Activated B cell treated with CpG ODN at 0.5 μM for 24 hours (primary cell): ENCODE data around the gene GPR65. TPM values are rescaled to one million over a fixed set of nuclear protein-coding genes. Genes with fewer than 3 reads are reported as not detected.

Experiments used
- ATAC-seq: fragments of 200-7000 bp; cut with Tn5 transposase; one replicate; pipeline ENCODE4 v1.10.0; 2021; ENCODE audit warnings: low read depth, mild to moderate bottlenecking, moderate library complexity
- CTCF ChIA-PET: fragments of 350-600 bp; sonication (Branson Sonifier 250); formaldehyde crosslinking; loops from one replicate; lab custom pipeline; 2021; ENCODE audit warnings: antibody characterized with exemption; lab: Charles Lee
- POLR2A ChIA-PET: fragments of 350-600 bp; sonication (Branson Sonifier 250); formaldehyde crosslinking; loops from one replicate; lab custom pipeline; 2021; ENCODE audit warnings: antibody characterized with exemption; lab: Charles Lee
- DNase-seq: peaks from one replicate; pipeline ENCODE4 v3.0.0; 2022
- H3K27ac Mint-ChIP-seq: one replicate; pipeline ENCODE4 v1.8.0; 2020; ENCODE audit warnings: mixed read lengths
- H3K27me3 Mint-ChIP-seq: one replicate; pipeline ENCODE4 v1.8.0; 2021; ENCODE audit warnings: mixed read lengths
- H3K36me3 Mint-ChIP-seq: one replicate; pipeline ENCODE4 v1.8.0; 2021; ENCODE audit warnings: low read depth, mixed read lengths
- H3K4me1 Mint-ChIP-seq: one replicate; pipeline ENCODE4 v1.8.0; 2021; ENCODE audit warnings: mixed read lengths
- H3K4me3 Mint-ChIP-seq: one replicate; pipeline ENCODE4 v1.8.0; 2020; ENCODE audit warnings: mild to moderate bottlenecking, mixed read lengths
- H3K9me3 Mint-ChIP-seq: one replicate; pipeline ENCODE4 v1.8.0; 2020; ENCODE audit warnings: mixed read lengths
- CTCF ChIP-seq: fragments of 200-600 bp; IDR thresholded peaks from one replicate; pipeline ENCODE4 v1.8.0; 2022; ENCODE audit warnings: antibody characterized with exemption, mild to moderate bottlenecking
- intact Hi-C: fragments of 100-400 bp; cut with micrococcal nuclease; formaldehyde crosslinking; loops from one replicate; pipeline ENCODE4 v1.15.1; 2024
- total RNA-seq: library from RNA; stranded (reverse); gene quantifications from 2 replicates; pipeline ENCODE4 v1.2.3, GENCODE V29; 2022

GPR65 gene
- total RNA-seq, 1 donor from 2014 or later = 14.7 TPM

GRCh38 chr14:88040146-88040545, 35.2 kb downstream of the GPR65 start:
- intact Hi-C loops = no loop called here
- CTCF ChIA-PET = no interaction called here
- ATAC-seq (no peak), DNase-seq (no peak)
- no peak overlapping the region for H3K4me3 Mint-ChIP-seq
- POLR2A ChIA-PET = no interaction called here
- no peaks in the 10 kb centered on the region for H3K27me3 Mint-ChIP-seq
- no peaks in the 10 kb centered on the region for H3K4me1 Mint-ChIP-seq
- H3K36me3 Mint-ChIP-seq = no peaks in the 10 kb centered on the region
- H3K27ac Mint-ChIP-seq = no peak overlapping the region
- TF ChIP-seq CTCF = no peak
- no peaks in the 10 kb centered on the region for H3K9me3 Mint-ChIP-seq

GRCh38 chr14:88043529-88044443, 38.9 kb downstream of the GPR65 start:
- POLR2A ChIA-PET = no interaction called here
- peaks cover 2% of the 10 kb centered on the region for H3K27me3 Mint-ChIP-seq
- TF ChIP-seq CTCF = no peak
- H3K27ac Mint-ChIP-seq = no peak overlapping the region
- ATAC-seq (no peak), DNase-seq (no peak)
- H3K36me3 Mint-ChIP-seq = no peaks in the 10 kb centered on the region
- no peaks in the 10 kb centered on the region for H3K9me3 Mint-ChIP-seq
- no peak overlapping the region for H3K4me3 Mint-ChIP-seq
- no peaks in the 10 kb centered on the region for H3K4me1 Mint-ChIP-seq
- intact Hi-C loops = no loop called here
- CTCF ChIA-PET = no interaction called here

GRCh38 chr14:88044444-88044758, 39.5 kb downstream of the GPR65 start:
- DNase-seq (no peak), ATAC-seq (no peak)
- CTCF ChIA-PET = no interaction called here
- peaks cover 2% of the 10 kb centered on the region for H3K27me3 Mint-ChIP-seq
- H3K4me1 Mint-ChIP-seq = no peaks in the 10 kb centered on the region
- intact Hi-C loops = no loop called here
- H3K4me3 Mint-ChIP-seq = no peak overlapping the region
- TF ChIP-seq CTCF = no peak
- H3K36me3 Mint-ChIP-seq = no peaks in the 10 kb centered on the region
- POLR2A ChIA-PET = no interaction called here
- H3K9me3 Mint-ChIP-seq = no peaks in the 10 kb centered on the region
- no peak overlapping the region for H3K27ac Mint-ChIP-seq

GRCh38 chr14:88044776-88045446, 40.0 kb downstream of the GPR65 start:
- Mint-ChIP-seq H3K36me3 (no peaks in the 10 kb centered on the region), H3K27me3 (peaks cover 2% of the 10 kb centered on the region), H3K27ac (no peak overlapping the region), H3K4me3 (no peak overlapping the region), H3K4me1 (no peaks in the 10 kb centered on the region), H3K9me3 (no peaks in the 10 kb centered on the region)
- ChIA-PET POLR2A (no interaction called here), CTCF (no interaction called here)
- no peak for TF ChIP-seq CTCF
- DNase-seq (no peak), ATAC-seq (no peak)
- intact Hi-C loops = no loop called here

- Mint-ChIP-seq H3K27me3 (peaks cover 2% of the 10 kb centered on the region), H3K9me3 (no peaks in the 10 kb centered on the region), H3K27ac (no peak overlapping the region), H3K4me3 (no peak overlapping the region), H3K4me1 (no peaks in the 10 kb centered on the region), H3K36me3 (no peaks in the 10 kb centered on the region)
- no peak for ATAC-seq
- ChIA-PET CTCF (interaction anchor here (0.7 kb wide), 1 partner anchor 100 kb away, joined by 3 read pairs; no protein-coding TSS in a partner anchor), POLR2A (no interaction called here)
- no peak for DNase-seq
- intact Hi-C loops = no loop called here
- TF ChIP-seq CTCF = no peak
Observed at GRCh38 chr14:88045705-88046104, 40.8 kb downstream of the GPR65 start.
